BLaER1 (cell line): Measurements from ENCODE around the gene SETD1A.

Experiments
- H3K27ac ChIP-seq: shearing (Covaris generic); formaldehyde crosslinking; 2 replicates; pipeline ENCODE4 v1.8.1; 2022
- H3K27me3 ChIP-seq: shearing (Covaris generic); formaldehyde crosslinking; 2 replicates; pipeline ENCODE4 v1.8.1; 2022
- H3K36me3 ChIP-seq: shearing (Covaris generic); formaldehyde crosslinking; 2 replicates; pipeline ENCODE4 v1.8.1; 2022
- H3K4me1 ChIP-seq: shearing (Covaris generic); formaldehyde crosslinking; 2 replicates; pipeline ENCODE4 v1.8.1; 2022
- H3K4me2 ChIP-seq: shearing (Covaris generic); formaldehyde crosslinking; 2 replicates; pipeline ENCODE4 v1.8.1; 2022
- H3K4me3 ChIP-seq: shearing (Covaris generic); formaldehyde crosslinking; 2 replicates; pipeline ENCODE4 v1.8.1; 2022
- H3K9ac ChIP-seq: shearing (Covaris generic); formaldehyde crosslinking; 2 replicates; pipeline ENCODE4 v1.8.1; 2022
- H3K9me3 ChIP-seq: shearing (Covaris generic); formaldehyde crosslinking; 2 replicates; pipeline ENCODE4 v1.8.1; 2022
- H4K20me1 ChIP-seq: shearing (Covaris generic); formaldehyde crosslinking; 2 replicates; pipeline ENCODE4 v1.8.1; 2022
- Cebpa-rat ChIP-seq: shearing (Covaris generic); IDR thresholded peaks from 2 replicates; pipeline ENCODE4 v1.8.1; 2022

Gene SETD1A

GRCh38 chr16:30922960-30923535 is 34.5 kb upstream of the SETD1A start:
- Histone ChIP-seq H3K27ac (peak overlapping the region; percentile 98), H3K9me3 (no peaks in the 10 kb centered on the region), H3K36me3 (peaks cover 16% of the 10 kb centered on the region), H3K4me2 (peak overlapping the region; percentile 62; the same call in 1 of the 2 replicates), H3K9ac (peak overlapping the region; percentile 95), H3K4me3 (peak overlapping the region; percentile 95), H3K4me1 (peaks cover 74% of the 10 kb centered on the region), H4K20me1 (peaks cover 30% of the 10 kb centered on the region), H3K27me3 (no peaks in the 10 kb centered on the region)
- TF ChIP-seq Cebpa-rat: no peak

GRCh38 chr16:30923554-30924075 is 33.9 kb upstream of the SETD1A start, which contains the start of gene FBXL19:
TSS of gene FBXL19 (plus strand) at chr16:30923572. CDS start at chr16:30925755, 2,183 bp downstream.
- Histone ChIP-seq H3K27me3 (no peaks in the 10 kb centered on the region), H3K4me2 (peak within 1 kb of the TSS; percentile 99)
- no peak for TF ChIP-seq Cebpa-rat

GRCh38 chr16:30924076-30924912 is 33.3 kb upstream of the SETD1A start:
- Histone ChIP-seq H3K36me3 (peaks cover 28% of the 10 kb centered on the region), H3K27ac (peak overlapping the region; percentile 97), H4K20me1 (peaks cover 30% of the 10 kb centered on the region), H3K9ac (peak overlapping the region; percentile 95), H3K4me1 (peaks cover 66% of the 10 kb centered on the region), H3K27me3 (no peaks in the 10 kb centered on the region), H3K9me3 (no peaks in the 10 kb centered on the region), H3K4me2 (peak overlapping the region; percentile 99), H3K4me3 (peak overlapping the region; percentile 95)
- TF ChIP-seq Cebpa-rat: no peak

More at GRCh38 chr16:30923554-30924075, 33.9 kb upstream of the SETD1A start, which contains the start of gene FBXL19:
- Histone ChIP-seq H3K36me3 (peaks cover 21% of the 10 kb centered on the region), H3K9me3 (no peaks in the 10 kb centered on the region), H3K4me3 (peak within 1 kb of the TSS; percentile 95), H3K4me1 (peaks cover 71% of the 10 kb centered on the region), H3K9ac (peak within 1 kb of the TSS; percentile 95), H4K20me1 (peaks cover 30% of the 10 kb centered on the region), H3K27ac (peak within 1 kb of the TSS; percentile 98)

DNA sequence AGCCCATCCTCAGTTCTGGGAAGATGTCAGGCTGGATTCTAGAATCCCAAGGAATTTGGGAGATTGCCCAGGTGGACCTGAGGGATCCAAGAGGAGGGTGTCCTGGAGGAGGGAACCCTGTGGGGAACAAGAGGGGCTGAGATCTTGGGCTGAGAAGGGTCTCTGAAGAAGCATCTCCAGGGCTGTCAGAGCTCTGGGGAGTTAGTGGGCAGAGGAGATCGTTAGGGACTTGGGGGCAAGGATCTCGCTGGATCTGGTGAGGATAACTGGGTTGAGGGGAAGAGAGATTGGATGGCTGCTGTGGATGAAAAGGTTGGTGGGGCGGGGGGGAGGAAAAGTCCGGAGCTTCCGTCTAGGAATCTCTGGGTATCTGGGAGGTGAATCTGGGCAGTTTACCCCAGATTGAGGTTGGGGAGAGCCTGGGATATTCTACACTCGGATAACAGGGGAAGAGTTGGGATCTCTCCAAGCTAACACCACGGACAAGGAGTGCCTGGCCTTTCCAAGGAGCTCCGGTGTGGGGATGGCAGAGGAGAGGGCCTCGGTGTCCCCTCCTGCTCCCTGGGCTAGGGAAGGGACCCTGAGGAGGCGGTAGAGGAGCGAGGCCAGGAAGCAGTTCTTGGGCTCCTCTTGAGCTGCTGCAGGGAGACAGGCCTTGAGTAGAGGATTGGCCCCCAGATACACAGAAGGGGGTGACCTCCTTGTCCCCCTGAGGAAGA is 32.5 kb upstream of the SETD1A start:
- peaks cover 30% of the 10 kb centered on the region for H4K20me1 ChIP-seq
- peak overlapping the region; percentile 99 for H3K4me2 ChIP-seq
- H3K36me3 ChIP-seq: peaks cover 36% of the 10 kb centered on the region
- no peaks in the 10 kb centered on the region for H3K27me3 ChIP-seq
- no peak for TF ChIP-seq Cebpa-rat
- H3K9me3 ChIP-seq: no peaks in the 10 kb centered on the region
- peaks cover 58% of the 10 kb centered on the region for H3K4me1 ChIP-seq
- H3K9ac ChIP-seq: peak overlapping the region; percentile 95
- peak overlapping the region; percentile 97 for H3K27ac ChIP-seq
- H3K4me3 ChIP-seq: peak overlapping the region; percentile 95

DNA sequence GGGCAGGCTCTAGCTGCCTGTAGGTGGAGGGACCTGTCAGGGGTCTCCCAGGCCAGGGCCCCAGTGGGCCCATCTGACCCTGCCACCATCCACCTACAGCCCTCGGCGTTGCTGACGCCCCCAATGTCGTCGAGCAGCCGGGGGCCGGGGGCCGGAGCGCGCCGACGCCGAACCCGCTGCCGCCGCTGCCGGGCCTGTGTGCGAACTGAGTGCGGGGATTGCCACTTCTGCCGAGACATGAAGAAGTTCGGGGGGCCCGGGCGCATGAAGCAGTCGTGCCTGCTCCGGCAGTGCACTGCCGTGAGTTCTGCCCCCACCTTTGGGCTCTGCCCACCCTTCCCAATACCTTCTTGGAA is 31.9 kb upstream of the SETD1A start:
- Histone ChIP-seq H3K4me2 (peak overlapping the region; percentile 99), H4K20me1 (peaks cover 30% of the 10 kb centered on the region), H3K4me3 (peak overlapping the region; percentile 95), H3K27me3 (no peaks in the 10 kb centered on the region), H3K27ac (peak overlapping the region; percentile 97), H3K9me3 (no peaks in the 10 kb centered on the region), H3K9ac (peak overlapping the region; percentile 95), H3K36me3 (peaks cover 41% of the 10 kb centered on the region), H3K4me1 (peaks cover 52% of the 10 kb centered on the region)
- no peak for TF ChIP-seq Cebpa-rat

GRCh38 chr16:30925995-30926811 is 31.4 kb upstream of the SETD1A start:
- TF ChIP-seq Cebpa-rat: no peak
- H3K9ac ChIP-seq: peak overlapping the region; percentile 95

DNA sequence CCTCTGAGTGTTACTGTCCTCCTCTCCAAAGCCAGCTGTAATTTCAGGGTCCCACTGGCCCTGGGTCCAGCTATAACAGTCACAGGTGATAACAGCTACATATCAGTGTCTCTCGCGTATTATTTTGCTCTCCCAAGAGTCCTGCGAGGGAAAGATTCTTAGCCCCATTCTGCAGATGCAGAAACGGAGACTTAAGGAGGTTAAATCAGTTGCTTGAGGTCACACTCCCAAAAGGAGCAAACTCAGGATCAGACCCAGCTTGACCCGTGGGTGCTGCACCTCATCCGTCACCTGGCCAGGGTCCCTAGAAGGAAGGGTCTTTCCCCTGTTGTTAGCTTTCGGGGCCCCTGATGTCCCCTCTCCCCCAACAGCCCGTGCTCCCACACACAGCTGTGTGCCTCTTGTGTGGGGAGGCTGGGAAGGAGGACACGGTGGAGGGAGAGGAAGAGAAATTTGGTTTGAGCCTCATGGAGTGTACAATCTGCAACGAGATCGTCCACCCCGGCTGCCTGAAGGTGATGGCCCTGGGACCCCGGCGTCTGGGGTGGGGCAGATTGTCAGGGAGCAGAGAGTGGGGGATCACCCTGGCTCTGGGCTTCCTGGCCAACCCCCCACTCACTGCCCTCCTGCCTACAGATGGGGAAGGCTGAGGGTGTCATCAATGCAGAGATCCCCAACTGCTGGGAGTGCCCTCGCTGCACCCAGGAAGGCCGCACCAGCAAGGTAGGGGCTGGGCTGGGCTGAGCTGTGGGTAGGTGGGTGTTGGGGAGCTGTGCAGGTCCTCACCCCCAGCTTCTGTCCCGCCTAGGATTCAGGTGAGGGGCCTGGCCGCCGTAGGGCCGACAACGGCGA is 30.4 kb upstream of the SETD1A start:
- H3K27me3 ChIP-seq: no peaks in the 10 kb centered on the region
- H3K4me3 ChIP-seq: peak overlapping the region; percentile 95
- peak overlapping the region; percentile 97 for H3K27ac ChIP-seq
- peaks cover 38% of the 10 kb centered on the region for H3K4me1 ChIP-seq
- peaks cover 30% of the 10 kb centered on the region for H4K20me1 ChIP-seq
- TF ChIP-seq Cebpa-rat: no peak
- peak overlapping the region; percentile 95 for H3K9ac ChIP-seq
- peak overlapping the region; percentile 99 for H3K4me2 ChIP-seq
- peaks cover 57% of the 10 kb centered on the region for H3K36me3 ChIP-seq
- H3K9me3 ChIP-seq: no peaks in the 10 kb centered on the region

More at GRCh38 chr16:30925995-30926811, 31.4 kb upstream of the SETD1A start:
- Histone ChIP-seq H3K4me2 (peak overlapping the region; percentile 99), H3K9me3 (no peaks in the 10 kb centered on the region), H3K36me3 (peaks cover 47% of the 10 kb centered on the region), H3K4me3 (peak overlapping the region; percentile 95), H3K4me1 (peaks cover 47% of the 10 kb centered on the region), H3K27me3 (no peaks in the 10 kb centered on the region), H3K27ac (peak overlapping the region; percentile 97), H4K20me1 (peaks cover 30% of the 10 kb centered on the region)

DNA sequence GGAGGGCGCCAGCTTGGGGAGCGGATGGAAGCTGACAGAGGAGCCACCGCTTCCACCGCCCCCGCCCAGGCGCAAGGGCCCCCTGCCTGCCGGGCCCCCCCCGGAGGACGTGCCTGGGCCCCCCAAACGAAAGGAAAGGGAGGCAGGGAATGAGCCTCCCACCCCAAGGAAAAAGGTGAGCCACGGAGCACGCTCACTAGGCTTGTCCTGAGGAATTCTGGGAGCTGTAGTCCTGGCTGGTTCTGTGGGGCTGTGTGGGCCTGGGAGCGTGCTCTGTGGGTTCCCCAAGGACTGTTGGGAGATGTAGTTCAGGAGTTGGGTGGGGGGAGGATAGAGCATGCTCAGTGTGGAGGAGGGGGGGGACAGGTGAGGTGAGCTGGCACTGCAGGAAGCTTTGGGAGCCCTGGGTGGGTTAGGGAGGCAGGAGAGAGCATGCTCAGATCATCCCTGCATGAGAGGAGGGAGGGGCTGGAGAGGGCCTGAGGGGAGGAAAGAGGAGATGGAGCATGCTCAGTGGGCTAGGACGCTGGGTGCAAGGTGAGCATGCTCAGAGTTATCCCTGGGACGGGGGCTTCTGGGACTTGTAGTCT is 29.7 kb upstream of the SETD1A start:
- H3K9ac ChIP-seq: peak overlapping the region; percentile 95
- peaks cover 64% of the 10 kb centered on the region for H3K36me3 ChIP-seq
- H3K4me2 ChIP-seq: peak overlapping the region; percentile 99
- H3K4me1 ChIP-seq: peaks cover 38% of the 10 kb centered on the region
- no peaks in the 10 kb centered on the region for H3K27me3 ChIP-seq
- no peaks in the 10 kb centered on the region for H3K9me3 ChIP-seq
- TF ChIP-seq Cebpa-rat: no peak
- H4K20me1 ChIP-seq: peaks cover 30% of the 10 kb centered on the region
- H3K4me3 ChIP-seq: no peak overlapping the region
- H3K27ac ChIP-seq: peak overlapping the region; percentile 97
